ENCODE results near the gene SVOP. TPM values are rescaled to one million over a fixed set of nuclear protein-coding genes. Genes with fewer than 3 reads are reported as not detected.

The SVOP gene
- total RNA-seq, 2 donors from 2014 or later = 0.52 TPM; not detected in 1

DNA sequence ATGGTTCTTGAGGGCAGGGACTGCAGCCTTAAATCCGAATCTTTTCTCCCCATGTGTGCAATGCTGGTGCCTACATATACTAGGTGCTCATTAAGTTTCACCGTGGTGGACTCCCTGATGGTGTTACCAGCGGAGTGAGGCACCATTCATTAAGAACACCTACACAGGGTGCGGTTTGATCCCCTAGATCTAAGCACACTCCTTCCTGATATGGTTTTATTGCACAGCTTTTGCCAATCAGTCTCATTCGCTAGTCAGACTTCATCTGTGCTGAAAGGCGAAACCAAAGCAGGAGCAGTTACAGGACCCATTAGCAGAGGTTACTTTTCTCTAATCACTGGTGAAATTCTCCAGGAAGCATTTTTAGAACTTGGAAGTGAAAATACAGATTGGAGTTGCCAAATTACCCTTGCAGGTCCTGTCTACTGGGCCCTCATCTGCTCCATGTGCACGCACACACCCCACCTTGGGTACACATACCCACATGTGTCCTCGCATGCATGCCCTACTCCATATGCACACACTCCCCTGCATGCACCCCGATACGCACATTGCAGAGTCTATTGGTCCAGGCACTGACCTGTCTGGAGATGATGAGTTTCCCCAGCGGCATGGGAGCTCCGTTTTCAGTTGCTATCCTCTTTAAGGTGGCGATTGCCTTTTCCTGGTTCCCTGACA lies 82.5 kb downstream of the SVOP start:
- Histone ChIP-seq H3K4me1 (no peaks in the 10 kb centered on the region), H3K36me3 (replicated peaks in 1 of 2; ENCODE audit: insufficient read depth in 1 of 2, low read depth in 2 of 2) (no peaks in the 10 kb centered on the region), H3K27ac (no peak overlapping the region), H3K4me3 (no peak overlapping the region), H3K27me3 (no peaks in the 10 kb centered on the region), H3K9me3 (no peaks in the 10 kb centered on the region)
- intact Hi-C loops (cut with DNase I) = no loop called here
- TF ChIP-seq POLR2A (IDR thresholded peaks at IDR 0.05) = no peak
- TF ChIP-seq, protein P1, sequence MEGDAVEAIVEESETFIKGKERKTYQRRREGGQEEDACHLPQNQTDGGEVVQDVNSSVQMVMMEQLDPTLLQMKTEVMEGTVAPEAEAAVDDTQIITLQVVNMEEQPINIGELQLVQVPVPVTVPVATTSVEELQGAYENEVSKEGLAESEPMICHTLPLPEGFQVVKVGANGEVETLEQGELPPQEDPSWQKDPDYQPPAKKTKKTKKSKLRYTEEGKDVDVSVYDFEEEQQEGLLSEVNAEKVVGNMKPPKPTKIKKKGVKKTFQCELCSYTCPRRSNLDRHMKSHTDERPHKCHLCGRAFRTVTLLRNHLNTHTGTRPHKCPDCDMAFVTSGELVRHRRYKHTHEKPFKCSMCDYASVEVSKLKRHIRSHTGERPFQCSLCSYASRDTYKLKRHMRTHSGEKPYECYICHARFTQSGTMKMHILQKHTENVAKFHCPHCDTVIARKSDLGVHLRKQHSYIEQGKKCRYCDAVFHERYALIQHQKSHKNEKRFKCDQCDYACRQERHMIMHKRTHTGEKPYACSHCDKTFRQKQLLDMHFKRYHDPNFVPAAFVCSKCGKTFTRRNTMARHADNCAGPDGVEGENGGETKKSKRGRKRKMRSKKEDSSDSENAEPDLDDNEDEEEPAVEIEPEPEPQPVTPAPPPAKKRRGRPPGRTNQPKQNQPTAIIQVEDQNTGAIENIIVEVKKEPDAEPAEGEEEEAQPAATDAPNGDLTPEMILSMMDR (IDR thresholded peaks at IDR 0.05) = no peak
- 76 to 79% methylated on average over 13 of the region's 13 CpGs for WGBS, 2 donors
- DNase-seq (no peak), ATAC-seq (no peak)

DNA sequence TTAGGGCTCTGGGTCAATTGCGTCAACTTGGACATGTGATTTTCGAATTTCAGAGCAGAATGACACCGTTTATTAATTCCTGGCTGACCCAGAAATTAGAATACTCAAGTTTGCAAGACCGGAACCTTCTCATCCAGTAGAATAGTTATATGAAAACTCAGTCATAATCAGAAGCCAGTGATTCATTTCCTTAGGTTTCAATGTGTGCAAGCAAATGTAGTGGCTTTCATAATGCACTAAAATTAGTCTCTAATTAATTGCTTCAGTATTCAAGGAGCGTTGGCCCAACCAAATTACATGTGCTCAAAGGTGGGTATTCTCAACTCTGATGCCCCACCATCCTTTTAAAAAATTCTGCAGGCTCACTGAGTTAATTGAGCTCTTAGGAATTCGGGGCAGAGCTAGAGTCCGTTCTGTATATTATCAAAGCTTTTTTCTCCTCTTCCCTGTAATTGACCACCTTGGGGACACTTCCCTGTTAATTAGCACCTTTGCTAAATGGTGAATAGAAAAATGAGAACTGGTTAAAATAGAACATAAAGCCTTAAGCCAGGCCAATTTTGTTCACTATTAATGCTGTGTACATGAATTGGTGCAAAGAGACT lies 85.6 kb downstream of the SVOP start:
- ATAC-seq (no peak), DNase-seq (no peak)
- H3K4me1 ChIP-seq = peaks cover 2% of the 10 kb centered on the region
- intact Hi-C loops (cut with DNase I) = no loop called here
- no peak for TF ChIP-seq POLR2A (IDR thresholded peaks at IDR 0.05)
- TF ChIP-seq, protein P1 (IDR thresholded peaks at IDR 0.05) = no peak
- no peak overlapping the region for H3K4me3 ChIP-seq
- no peaks in the 10 kb centered on the region for H3K9me3 ChIP-seq
- H3K36me3 ChIP-seq (replicated peaks in 1 of 2; ENCODE audit: insufficient read depth in 1 of 2, low read depth in 2 of 2) = no peaks in the 10 kb centered on the region
- no peak overlapping the region for H3K27ac ChIP-seq
- H3K27me3 ChIP-seq = no peaks in the 10 kb centered on the region
- 57 to 63% methylated on average over 7 of the region's 7 CpGs for WGBS, 2 donors

DNA sequence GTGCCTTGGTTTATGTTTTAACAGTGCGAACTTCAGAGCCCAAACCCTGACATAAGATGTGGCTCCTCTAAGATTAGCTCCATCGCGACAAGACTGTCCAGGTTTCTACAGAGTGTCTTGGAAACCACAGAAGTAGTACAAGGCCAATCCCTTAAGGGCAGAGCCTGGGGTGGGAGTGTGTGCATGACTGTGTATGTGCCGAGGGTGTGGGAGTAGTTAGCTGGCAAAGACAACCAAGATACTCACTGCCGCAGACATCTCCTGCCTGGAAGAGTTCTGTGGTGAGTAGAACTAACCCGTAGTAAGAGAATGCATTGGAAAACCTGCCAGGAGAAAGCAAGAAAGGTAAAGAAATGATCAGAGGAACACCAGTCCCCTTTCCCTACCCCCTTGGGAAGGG lies 86.9 kb downstream of the SVOP start:
- no peaks in the 10 kb centered on the region for H3K36me3 ChIP-seq (replicated peaks in 1 of 2; ENCODE audit: insufficient read depth in 1 of 2, low read depth in 2 of 2)
- intact Hi-C loops (cut with DNase I) = no loop called here
- 79 to 87% methylated on average over 6 of the region's 6 CpGs for WGBS, 2 donors
- H3K27me3 ChIP-seq = no peaks in the 10 kb centered on the region
- peaks cover 8% of the 10 kb centered on the region for H3K4me1 ChIP-seq
- ATAC-seq (no peak), DNase-seq (no peak)
- no peaks in the 10 kb centered on the region for H3K9me3 ChIP-seq
- no peak overlapping the region for H3K4me3 ChIP-seq
- no peak overlapping the region for H3K27ac ChIP-seq
- TF ChIP-seq, protein P1 (IDR thresholded peaks at IDR 0.05) = no peak
- no peak for TF ChIP-seq POLR2A (IDR thresholded peaks at IDR 0.05)

DNA sequence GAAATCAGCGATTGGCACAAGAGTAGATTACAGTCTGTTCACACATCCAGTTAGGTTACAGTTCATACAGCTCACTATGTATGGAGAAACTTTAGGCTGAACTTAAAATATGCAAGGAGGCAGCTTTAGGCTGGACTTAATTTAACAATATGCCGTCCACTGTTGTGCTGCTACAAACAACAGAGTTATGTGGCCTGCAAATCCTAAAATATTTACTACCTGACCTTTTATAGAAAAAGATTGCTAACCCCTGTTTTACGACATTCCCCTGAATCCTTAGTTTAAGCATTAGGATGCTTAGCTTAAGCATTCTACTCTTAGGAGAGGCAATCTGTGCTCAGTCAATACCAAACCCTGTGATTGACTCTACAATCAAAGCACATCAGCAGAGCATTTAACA lies 90.1 kb downstream of the SVOP start:
- Histone ChIP-seq H3K27ac (no peak overlapping the region), H3K9me3 (no peaks in the 10 kb centered on the region), H3K4me1 (peaks cover 8% of the 10 kb centered on the region), H3K4me3 (no peak overlapping the region), H3K27me3 (no peaks in the 10 kb centered on the region), H3K36me3 (replicated peaks in 1 of 2; ENCODE audit: insufficient read depth in 1 of 2, low read depth in 2 of 2) (no peaks in the 10 kb centered on the region)
- 84 to 92% methylated on average over 3 of the region's 3 CpGs for WGBS, 2 donors
- intact Hi-C loops (cut with DNase I) = no loop called here
- no peak for TF ChIP-seq POLR2A (IDR thresholded peaks at IDR 0.05)
- TF ChIP-seq, protein P1 (IDR thresholded peaks at IDR 0.05) = no peak
- no peak for ATAC-seq
- DNase-seq = no peak

DNA sequence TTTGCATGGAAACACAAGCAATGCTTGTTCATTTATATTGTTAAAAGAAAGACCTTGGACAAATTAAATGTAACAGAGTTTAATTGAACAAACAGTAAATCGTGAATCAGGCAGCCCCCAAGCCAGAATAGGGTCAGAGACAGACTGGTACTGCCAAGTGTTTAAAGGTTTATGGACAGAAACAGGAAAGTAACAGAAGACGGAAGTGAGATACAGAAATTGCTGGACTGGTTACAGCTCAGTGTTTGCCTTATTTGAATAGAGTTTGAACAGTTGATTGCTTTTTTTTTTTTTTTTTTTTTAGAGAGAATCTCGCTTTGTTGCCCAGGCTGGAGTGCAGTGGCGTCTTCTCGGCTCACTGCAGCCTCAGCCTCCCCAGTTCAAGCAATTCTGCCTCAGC lies 90.7 kb downstream of the SVOP start:
- H3K36me3 ChIP-seq (replicated peaks in 1 of 2; ENCODE audit: insufficient read depth in 1 of 2, low read depth in 2 of 2) = no peaks in the 10 kb centered on the region
- WGBS, 2 donors = 7 to 24% methylated on average over 5 of the region's 5 CpGs
- H3K27ac ChIP-seq = no peak overlapping the region
- no peaks in the 10 kb centered on the region for H3K27me3 ChIP-seq
- no peak for ATAC-seq
- H3K4me1 ChIP-seq = peaks cover 8% of the 10 kb centered on the region
- no peak overlapping the region for H3K4me3 ChIP-seq
- no peak for TF ChIP-seq POLR2A (IDR thresholded peaks at IDR 0.05)
- TF ChIP-seq, protein P1 (IDR thresholded peaks at IDR 0.05) = no peak
- intact Hi-C loops (cut with DNase I) = no loop called here
- no peaks in the 10 kb centered on the region for H3K9me3 ChIP-seq
- DNase-seq = no peak

Data from body of pancreas (tissue), 4 donors.